IPS DF 6.9 (cell line): ENCODE measurements around the gene UNC93A.
A peak's percentile ranks its signal among the peaks of the same experiment; 100 is the strongest.
"Not testable (repeated sequence)": the region's sequence is repeated elsewhere in the genome, so short reads cannot be mapped to it uniquely, and the experiment has no call there.

ENCODE experiments used
- DNase-seq: peaks from one replicate; pipeline ENCODE4 v3.0.0-alpha.2; 2013; ENCODE audit warnings: low read depth, low spot score
- H3K27ac ChIP-seq: one replicate; pipeline ENCODE4 v1.5.1; 2013; ENCODE audit warnings: low read length, control low read depth
- H3K27me3 ChIP-seq: 2 replicates; pipeline ENCODE4 v1.6.1; 2013; ENCODE audit warnings: mild to moderate bottlenecking, low read length; ENCODE audit not compliant: control insufficient read depth, insufficient read depth
- H3K36me3 ChIP-seq: 2 replicates; pipeline ENCODE4 v1.6.1; 2013; ENCODE audit warnings: low read length; ENCODE audit not compliant: control insufficient read depth, insufficient read depth
- H3K4me1 ChIP-seq: 2 replicates; pipeline ENCODE4 v1.6.1; 2013; ENCODE audit warnings: low read length; ENCODE audit not compliant: control insufficient read depth, insufficient read depth
- H3K4me3 ChIP-seq: 2 replicates; pipeline ENCODE4 v1.5.1; 2013; ENCODE audit warnings: mild to moderate bottlenecking, low read length
- H3K9me3 ChIP-seq: 2 replicates; pipeline ENCODE4 v1.6.1; 2013; ENCODE audit warnings: low read length, inconsistent platforms; ENCODE audit not compliant: control insufficient read depth, insufficient read depth
- WGBS: extraction: QIAGEN DNeasy Blood & Tissue Kit; methylation state at CpG from one replicate; pipeline ENCODE4 v1.1.7; 2013; ENCODE audit warnings: mixed read lengths, missing lambda C conversion rate; ENCODE audit not compliant: insufficient read length, insufficient coverage; 5-methylcytosine and 5-hydroxymethylcytosine counted together

The UNC93A gene

GRCh38 chr6:167290786-167291622 is at the start of gene UNC93A:
Gene UNC93A, plus strand, starts transcription at chr6:167291315. Its CDS starts 175 bp downstream, at chr6:167291490.
- no peak within 1 kb of the TSS for H3K27ac ChIP-seq
- WGBS: no CpG with 5 or more reads among the region's 7 CpGs
- H3K4me3 ChIP-seq: no peak within 1 kb of the TSS
- no peaks in the 10 kb centered on the region for H3K9me3 ChIP-seq
- no peak for DNase-seq
- no peaks in the 10 kb centered on the region; the same call in 1 of the 2 replicates for H3K36me3 ChIP-seq
- peaks cover 4% of the 10 kb centered on the region for H3K4me1 ChIP-seq
- no peaks in the 10 kb centered on the region for H3K27me3 ChIP-seq

GRCh38 chr6:167241321-167242134 is 49.6 kb upstream of the UNC93A start:
- not testable (repeated sequence) for DNase-seq, H3K27me3 ChIP-seq, H3K36me3 ChIP-seq, H3K27ac ChIP-seq, H3K4me1 ChIP-seq, H3K4me3 ChIP-seq, H3K9me3 ChIP-seq
- WGBS: no CpG with 5 or more reads among the region's 30 CpGs

- not testable (repeated sequence) for H3K27me3 ChIP-seq, H3K4me1 ChIP-seq, DNase-seq, H3K27ac ChIP-seq, H3K36me3 ChIP-seq, H3K9me3 ChIP-seq, H3K4me3 ChIP-seq
- no CpG with 5 or more reads among the region's 7 CpGs for WGBS
These were observed 49.0 kb upstream of the UNC93A start for GRCh38 chr6:167242135-167242506.

- no CpG with 5 or more reads among the region's 6 CpGs for WGBS
- not testable (repeated sequence) for H3K27ac ChIP-seq, DNase-seq
These were observed 48.5 kb upstream of the UNC93A start for GRCh38 chr6:167242511-167243051.

GRCh38 chr6:167244064-167244960 is 46.8 kb upstream of the UNC93A start:
- no peak for DNase-seq
- H3K27me3 ChIP-seq: no peaks in the 10 kb centered on the region
- peak overlapping the region; percentile 99 for H3K27ac ChIP-seq
- H3K4me1 ChIP-seq: peaks cover 12% of the 10 kb centered on the region
- no CpG with 5 or more reads among the region's 11 CpGs for WGBS
- H3K4me3 ChIP-seq: no peak overlapping the region
- H3K9me3 ChIP-seq: no peaks in the 10 kb centered on the region
- no peaks in the 10 kb centered on the region; the same call in 1 of the 2 replicates for H3K36me3 ChIP-seq

More at GRCh38 chr6:167242511-167243051, 48.5 kb upstream of the UNC93A start:
- not testable (repeated sequence) for H3K9me3 ChIP-seq, H3K4me3 ChIP-seq, H3K36me3 ChIP-seq, H3K4me1 ChIP-seq, H3K27me3 ChIP-seq

- Histone ChIP-seq H3K36me3 (no peaks in the 10 kb centered on the region), H3K4me3 (no peak overlapping the region), H3K27ac (peak overlapping the region; percentile 99), H3K9me3 (no peaks in the 10 kb centered on the region), H3K27me3 (no peaks in the 10 kb centered on the region), H3K4me1 (peaks cover 12% of the 10 kb centered on the region)
- WGBS: no CpG with 5 or more reads among the region's 4 CpGs
- DNase-seq: no peak
These were observed 46.1 kb upstream of the UNC93A start for GRCh38 chr6:167244991-167245390.

GRCh38 chr6:167245591-167245990 is 45.5 kb upstream of the UNC93A start:
- WGBS: no CpG with 5 or more reads among the region's 3 CpGs
- no peak for DNase-seq
- Histone ChIP-seq H3K36me3 (no peaks in the 10 kb centered on the region), H3K9me3 (no peaks in the 10 kb centered on the region), H3K4me3 (no peak overlapping the region), H3K27me3 (no peaks in the 10 kb centered on the region), H3K4me1 (peaks cover 12% of the 10 kb centered on the region), H3K27ac (peak overlapping the region; percentile 85)

- no peak for DNase-seq
- Histone ChIP-seq H3K4me1 (peaks cover 11% of the 10 kb centered on the region), H3K4me3 (no peak overlapping the region), H3K27me3 (no peaks in the 10 kb centered on the region), H3K27ac (no peak overlapping the region), H3K9me3 (no peaks in the 10 kb centered on the region), H3K36me3 (no peaks in the 10 kb centered on the region)
- no CpG with 5 or more reads among the region's 24 CpGs for WGBS
These were observed 43.1 kb upstream of the UNC93A start for GRCh38 chr6:167247814-167248595.

- not testable (repeated sequence) for H3K4me3 ChIP-seq, DNase-seq, H3K27ac ChIP-seq, H3K9me3 ChIP-seq, H3K36me3 ChIP-seq, H3K27me3 ChIP-seq
- no CpG with 5 or more reads among the region's 14 CpGs for WGBS
- H3K4me1 ChIP-seq: peaks cover 11% of the 10 kb centered on the region
These were observed 42.1 kb upstream of the UNC93A start for GRCh38 chr6:167248878-167249455.
